ENCODE results near the gene CEL.

- TF ChIP-seq CTCF (conservative IDR thresholded peaks at IDR 0.05; ENCODE audit: low read depth in 2 of 2) (no peak), POLR2AphosphoS5 (IDR thresholded peaks at IDR 0.05; ENCODE audit: low read depth) (no peak), EZH2 (IDR thresholded peaks at IDR 0.05; ENCODE audit: low read depth, unreplicated experiment) (no peak), CREB1 (CRISPR knock-in tag; IDR thresholded peaks at IDR 0.05; ENCODE audit: low read depth) (no peak), NANOG (IDR thresholded peaks at IDR 0.05; ENCODE audit: borderline replicate concordance) (no peak), EZH2phosphoT487 (IDR thresholded peaks at IDR 0.05; ENCODE audit: unreplicated experiment) (no peak)
- TF ChIP-seq, protein P1, sequence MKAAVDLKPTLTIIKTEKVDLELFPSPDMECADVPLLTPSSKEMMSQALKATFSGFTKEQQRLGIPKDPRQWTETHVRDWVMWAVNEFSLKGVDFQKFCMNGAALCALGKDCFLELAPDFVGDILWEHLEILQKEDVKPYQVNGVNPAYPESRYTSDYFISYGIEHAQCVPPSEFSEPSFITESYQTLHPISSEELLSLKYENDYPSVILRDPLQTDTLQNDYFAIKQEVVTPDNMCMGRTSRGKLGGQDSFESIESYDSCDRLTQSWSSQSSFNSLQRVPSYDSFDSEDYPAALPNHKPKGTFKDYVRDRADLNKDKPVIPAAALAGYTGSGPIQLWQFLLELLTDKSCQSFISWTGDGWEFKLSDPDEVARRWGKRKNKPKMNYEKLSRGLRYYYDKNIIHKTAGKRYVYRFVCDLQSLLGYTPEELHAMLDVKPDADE (IDR thresholded peaks at IDR 0.05), result no peak
- TF ChIP-seq, protein P2, sequence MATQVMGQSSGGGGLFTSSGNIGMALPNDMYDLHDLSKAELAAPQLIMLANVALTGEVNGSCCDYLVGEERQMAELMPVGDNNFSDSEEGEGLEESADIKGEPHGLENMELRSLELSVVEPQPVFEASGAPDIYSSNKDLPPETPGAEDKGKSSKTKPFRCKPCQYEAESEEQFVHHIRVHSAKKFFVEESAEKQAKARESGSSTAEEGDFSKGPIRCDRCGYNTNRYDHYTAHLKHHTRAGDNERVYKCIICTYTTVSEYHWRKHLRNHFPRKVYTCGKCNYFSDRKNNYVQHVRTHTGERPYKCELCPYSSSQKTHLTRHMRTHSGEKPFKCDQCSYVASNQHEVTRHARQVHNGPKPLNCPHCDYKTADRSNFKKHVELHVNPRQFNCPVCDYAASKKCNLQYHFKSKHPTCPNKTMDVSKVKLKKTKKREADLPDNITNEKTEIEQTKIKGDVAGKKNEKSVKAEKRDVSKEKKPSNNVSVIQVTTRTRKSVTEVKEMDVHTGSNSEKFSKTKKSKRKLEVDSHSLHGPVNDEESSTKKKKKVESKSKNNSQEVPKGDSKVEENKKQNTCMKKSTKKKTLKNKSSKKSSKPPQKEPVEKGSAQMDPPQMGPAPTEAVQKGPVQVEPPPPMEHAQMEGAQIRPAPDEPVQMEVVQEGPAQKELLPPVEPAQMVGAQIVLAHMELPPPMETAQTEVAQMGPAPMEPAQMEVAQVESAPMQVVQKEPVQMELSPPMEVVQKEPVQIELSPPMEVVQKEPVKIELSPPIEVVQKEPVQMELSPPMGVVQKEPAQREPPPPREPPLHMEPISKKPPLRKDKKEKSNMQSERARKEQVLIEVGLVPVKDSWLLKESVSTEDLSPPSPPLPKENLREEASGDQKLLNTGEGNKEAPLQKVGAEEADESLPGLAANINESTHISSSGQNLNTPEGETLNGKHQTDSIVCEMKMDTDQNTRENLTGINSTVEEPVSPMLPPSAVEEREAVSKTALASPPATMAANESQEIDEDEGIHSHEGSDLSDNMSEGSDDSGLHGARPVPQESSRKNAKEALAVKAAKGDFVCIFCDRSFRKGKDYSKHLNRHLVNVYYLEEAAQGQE (IDR thresholded peaks at IDR 0.05; ENCODE audit: unreplicated experiment), result no peak
These were observed 53.3 kb downstream of the CEL start for GRCh38 chr9:133114886-133115603.
